ENCODE data around the gene PDC. TPM values are rescaled to one million over a fixed set of nuclear protein-coding genes. Genes with fewer than 3 reads are reported as not detected.

Gene PDC
- total RNA-seq, 1 donor from 2014 or later: not detected

DNA sequence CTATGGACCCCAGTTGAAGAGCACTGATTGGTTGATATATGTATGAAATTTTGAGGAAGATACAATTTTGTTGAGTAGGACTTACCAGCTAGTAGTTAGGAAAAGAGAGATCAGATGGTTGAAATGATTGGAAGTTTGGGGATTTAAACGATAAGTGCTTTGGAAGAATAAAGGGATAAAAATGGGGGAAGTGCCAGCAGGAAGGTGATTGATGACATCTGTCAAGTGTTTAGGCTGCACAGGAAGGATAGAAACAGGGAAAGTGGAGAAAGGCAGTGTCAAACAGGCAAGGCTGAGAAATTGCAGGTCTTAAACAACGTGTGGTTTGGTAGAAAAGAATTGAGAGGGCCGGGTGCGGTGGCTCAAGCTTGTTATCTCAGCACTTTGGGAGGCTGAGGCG, 22.3 kb downstream of the PDC start:
- intact Hi-C loops (cut with DNase I): no loop called here
- TF ChIP-seq, protein P1, sequence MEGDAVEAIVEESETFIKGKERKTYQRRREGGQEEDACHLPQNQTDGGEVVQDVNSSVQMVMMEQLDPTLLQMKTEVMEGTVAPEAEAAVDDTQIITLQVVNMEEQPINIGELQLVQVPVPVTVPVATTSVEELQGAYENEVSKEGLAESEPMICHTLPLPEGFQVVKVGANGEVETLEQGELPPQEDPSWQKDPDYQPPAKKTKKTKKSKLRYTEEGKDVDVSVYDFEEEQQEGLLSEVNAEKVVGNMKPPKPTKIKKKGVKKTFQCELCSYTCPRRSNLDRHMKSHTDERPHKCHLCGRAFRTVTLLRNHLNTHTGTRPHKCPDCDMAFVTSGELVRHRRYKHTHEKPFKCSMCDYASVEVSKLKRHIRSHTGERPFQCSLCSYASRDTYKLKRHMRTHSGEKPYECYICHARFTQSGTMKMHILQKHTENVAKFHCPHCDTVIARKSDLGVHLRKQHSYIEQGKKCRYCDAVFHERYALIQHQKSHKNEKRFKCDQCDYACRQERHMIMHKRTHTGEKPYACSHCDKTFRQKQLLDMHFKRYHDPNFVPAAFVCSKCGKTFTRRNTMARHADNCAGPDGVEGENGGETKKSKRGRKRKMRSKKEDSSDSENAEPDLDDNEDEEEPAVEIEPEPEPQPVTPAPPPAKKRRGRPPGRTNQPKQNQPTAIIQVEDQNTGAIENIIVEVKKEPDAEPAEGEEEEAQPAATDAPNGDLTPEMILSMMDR (IDR thresholded peaks at IDR 0.05): no peak
- TF ChIP-seq POLR2A (IDR thresholded peaks at IDR 0.05) (no peak), POLR2AphosphoS5 (IDR thresholded peaks at IDR 0.05; ENCODE audit: insufficient read depth in 1 of 2, low read depth in 1 of 2) (no peak)
- Histone ChIP-seq H3K27me3 (no peaks in the 10 kb centered on the region), H3K27ac (no peak overlapping the region), H3K4me3 (no peak overlapping the region), H3K9me3 (no peaks in the 10 kb centered on the region), H3K36me3 (no peaks in the 10 kb centered on the region), H3K4me1 (no peaks in the 10 kb centered on the region)
- DNase-seq (ENCODE audit: extremely low spot score in 2 of 2): no peak

DNA sequence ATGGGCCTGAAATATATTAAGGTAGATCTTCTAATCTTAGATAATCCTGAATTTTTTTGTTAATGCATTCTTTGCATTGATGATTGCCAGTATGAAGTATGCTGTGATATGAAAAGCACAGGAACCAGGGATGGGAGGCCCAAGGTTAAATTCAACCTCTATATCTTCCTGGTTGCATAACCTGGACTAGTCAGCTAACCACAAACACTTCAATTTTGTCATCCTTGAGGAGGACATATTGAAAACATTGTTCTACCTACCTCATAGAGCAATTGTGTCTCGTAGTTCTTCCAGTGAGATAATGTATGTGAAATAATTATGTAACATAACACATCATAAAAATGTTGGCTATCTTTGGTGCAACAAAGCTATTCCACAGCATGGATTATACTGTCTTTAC, 25.6 kb downstream of the PDC start:
- no peaks in the 10 kb centered on the region for H3K27me3 ChIP-seq
- no peak for DNase-seq (ENCODE audit: extremely low spot score in 2 of 2)
- H3K27ac ChIP-seq: no peak overlapping the region
- H3K36me3 ChIP-seq: no peaks in the 10 kb centered on the region
- H3K9me3 ChIP-seq: no peaks in the 10 kb centered on the region
- intact Hi-C loops (cut with DNase I): no loop called here
- no peaks in the 10 kb centered on the region for H3K4me1 ChIP-seq
- TF ChIP-seq POLR2AphosphoS5 (IDR thresholded peaks at IDR 0.05; ENCODE audit: insufficient read depth in 1 of 2, low read depth in 1 of 2): no peak
- TF ChIP-seq, protein P1 (IDR thresholded peaks at IDR 0.05): no peak
- TF ChIP-seq POLR2A (IDR thresholded peaks at IDR 0.05): no peak
- no peak overlapping the region for H3K4me3 ChIP-seq

DNA sequence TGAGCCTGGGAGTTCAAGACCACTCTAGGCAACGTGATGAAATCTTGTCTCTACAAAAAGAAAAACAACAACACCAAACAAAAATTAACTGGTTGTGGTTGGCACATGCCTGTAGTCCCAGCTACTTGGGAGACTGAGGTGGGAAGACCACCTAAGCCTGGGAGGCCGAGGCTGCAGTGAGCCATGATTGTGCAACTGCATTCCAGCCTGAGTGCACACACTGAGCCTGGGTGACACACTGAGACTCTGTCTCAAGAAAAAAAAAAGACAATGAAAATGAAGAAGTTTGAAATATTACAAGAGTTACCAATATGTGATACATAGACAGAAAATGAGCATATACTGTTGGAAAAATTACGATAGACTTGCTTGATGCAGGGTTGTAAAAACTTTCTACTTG, 31.9 kb downstream of the PDC start:
- Histone ChIP-seq H3K9me3 (no peaks in the 10 kb centered on the region), H3K36me3 (no peaks in the 10 kb centered on the region), H3K27me3 (no peaks in the 10 kb centered on the region), H3K27ac (no peak overlapping the region), H3K4me3 (no peak overlapping the region), H3K4me1 (no peaks in the 10 kb centered on the region)
- intact Hi-C loops (cut with DNase I): no loop called here
- no peak for DNase-seq (ENCODE audit: extremely low spot score in 2 of 2)
- TF ChIP-seq POLR2AphosphoS5 (IDR thresholded peaks at IDR 0.05; ENCODE audit: insufficient read depth in 1 of 2, low read depth in 1 of 2) (no peak), POLR2A (IDR thresholded peaks at IDR 0.05) (no peak)
- TF ChIP-seq, protein P1 (IDR thresholded peaks at IDR 0.05): no peak

DNA sequence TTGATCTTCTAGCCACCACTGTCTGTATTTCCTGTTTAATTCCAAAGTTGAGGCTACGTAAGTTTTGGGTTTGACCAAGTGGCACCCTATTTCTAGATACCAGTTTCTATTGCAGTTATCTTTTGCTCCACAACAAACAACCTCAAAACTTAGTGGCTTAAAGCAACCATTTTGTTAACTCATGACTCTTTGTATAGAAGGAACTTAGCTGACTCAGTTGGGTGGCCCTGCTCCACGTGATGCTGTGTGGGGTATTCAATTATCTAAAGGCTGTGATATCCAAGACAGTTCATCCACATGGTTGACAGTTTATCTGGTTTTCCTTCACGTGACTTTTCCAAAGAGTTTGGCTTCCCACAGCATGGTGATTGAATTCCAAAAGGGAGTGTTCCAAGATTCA, 34.8 kb downstream of the PDC start:
- TF ChIP-seq POLR2AphosphoS5 (IDR thresholded peaks at IDR 0.05; ENCODE audit: insufficient read depth in 1 of 2, low read depth in 1 of 2) (no peak), POLR2A (IDR thresholded peaks at IDR 0.05) (no peak)
- TF ChIP-seq, protein P1 (IDR thresholded peaks at IDR 0.05): no peak
- Histone ChIP-seq H3K9me3 (no peaks in the 10 kb centered on the region), H3K4me3 (no peak overlapping the region), H3K36me3 (no peaks in the 10 kb centered on the region), H3K27me3 (no peaks in the 10 kb centered on the region), H3K4me1 (no peaks in the 10 kb centered on the region), H3K27ac (no peak overlapping the region)
- no peak for DNase-seq (ENCODE audit: extremely low spot score in 2 of 2)
- intact Hi-C loops (cut with DNase I): no loop called here

DNA sequence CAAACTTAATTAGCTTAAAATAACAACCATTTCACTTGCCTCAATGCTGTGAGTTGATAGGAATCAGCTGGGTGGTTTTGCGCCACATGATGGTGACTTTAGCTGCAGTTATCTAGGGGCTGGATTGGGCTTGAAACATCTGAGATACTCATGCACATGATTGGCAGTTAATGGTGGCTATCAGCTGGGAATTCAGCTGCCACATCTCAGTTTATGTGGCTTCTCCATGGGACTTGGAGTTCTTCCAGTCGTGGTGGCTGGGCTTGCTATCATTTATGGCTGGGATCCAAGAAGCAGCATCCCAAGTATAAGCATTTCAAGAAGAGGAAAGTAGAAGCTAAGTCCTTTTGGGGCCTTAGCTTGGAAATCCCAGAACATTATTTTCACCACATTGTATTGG, 36.4 kb downstream of the PDC start:
- TF ChIP-seq POLR2AphosphoS5 (IDR thresholded peaks at IDR 0.05; ENCODE audit: insufficient read depth in 1 of 2, low read depth in 1 of 2): no peak
- no peak for TF ChIP-seq POLR2A (IDR thresholded peaks at IDR 0.05)
- TF ChIP-seq, protein P1 (IDR thresholded peaks at IDR 0.05): no peak
- no peaks in the 10 kb centered on the region for H3K9me3 ChIP-seq
- intact Hi-C loops (cut with DNase I): no loop called here
- H3K4me1 ChIP-seq: no peaks in the 10 kb centered on the region
- no peak overlapping the region for H3K4me3 ChIP-seq
- peaks cover 0 to 5% of the 10 kb centered on the region in 2 donors for H3K36me3 ChIP-seq
- H3K27ac ChIP-seq: no peak overlapping the region
- H3K27me3 ChIP-seq: no peaks in the 10 kb centered on the region
- DNase-seq (ENCODE audit: extremely low spot score in 2 of 2): no peak

All from vagina (tissue), 2 donors.